HepG2 (cell line): ENCODE data around the gene NABP2. TPM values are rescaled to one million over a fixed set of nuclear protein-coding genes. Genes with fewer than 3 reads are reported as not detected.
A peak's percentile ranks its signal among the peaks of the same experiment; 100 is the strongest.

Source experiments
- CCDC6 ChIP-seq: sonication (generic); formaldehyde crosslinking; IDR thresholded peaks from 2 replicates; pipeline ENCODE4 v1.8.1; 2022; ENCODE audit warnings: mild to moderate bottlenecking, missing genetic modification reagents, moderate library complexity
- FOXJ3 ChIP-seq: sonication (generic); formaldehyde crosslinking; IDR thresholded peaks from 2 replicates; pipeline ENCODE4 v1.4.0; 2020; ENCODE audit warnings: missing genetic modification reagents, mild to moderate bottlenecking, borderline replicate concordance
- MAZ ChIP-seq, 2 experiments: sonication (generic) in 1 of 2; formaldehyde crosslinking in 1 of 2; IDR thresholded peaks; 2 replicates each; pipeline versions ENCODE4 v1.5.0 to v1.6.1; 2012 to 2020; ENCODE audit warnings: low read depth in 2 of 2, mild to moderate bottlenecking in 2 of 2, borderline replicate concordance in 1 of 2, improper control_type of control experiment in 1 of 2, low read length in 1 of 2, missing genetic modification reagents in 1 of 2, moderate library complexity in 1 of 2
- NFATC3 ChIP-seq: sonication (generic); formaldehyde crosslinking; IDR thresholded peaks from 2 replicates; pipeline ENCODE4 v1.5.1; 2020; ENCODE audit warnings: mild to moderate bottlenecking, missing genetic modification reagents
- PPARG ChIP-seq: conservative IDR thresholded peaks from 2 replicates; pipeline ENCODE4 v1.6.1; 2016; ENCODE audit warnings: missing biosample characterization, missing genetic modification reagents
- SRF ChIP-seq: IDR thresholded peaks from 2 replicates; pipeline ENCODE4 v1.6.1; 2011; ENCODE audit warnings: mild to moderate bottlenecking, low read depth, low read length, moderate library complexity
- SRY ChIP-seq: sonication (generic); formaldehyde crosslinking; IDR thresholded peaks from 2 replicates; pipeline ENCODE4 v1.8.0; 2022; ENCODE audit warnings: mild to moderate bottlenecking, missing genetic modification reagents
- ZFP90 ChIP-seq: sonication (generic); formaldehyde crosslinking; IDR thresholded peaks from 2 replicates; pipeline ENCODE4 v1.8.0; 2022; ENCODE audit warnings: missing genetic modification reagents, mild to moderate bottlenecking, inconsistent platforms, borderline replicate concordance
- ZNF10 ChIP-seq: sonication (generic); formaldehyde crosslinking; IDR thresholded peaks from 2 replicates; pipeline ENCODE4 v1.4.0; 2020; ENCODE audit warnings: mild to moderate bottlenecking, low read depth, missing genetic modification reagents, borderline replicate concordance
- ZNF275 ChIP-seq: sonication (generic); formaldehyde crosslinking; IDR thresholded peaks from 2 replicates; pipeline ENCODE4 v1.8.0; 2022; ENCODE audit warnings: missing genetic modification reagents, mild to moderate bottlenecking, inconsistent platforms, borderline replicate concordance
- ZNF280B ChIP-seq: sonication (generic); formaldehyde crosslinking; IDR thresholded peaks from 2 replicates; pipeline ENCODE4 v1.5.0; 2020; ENCODE audit warnings: missing genetic modification reagents, mild to moderate bottlenecking, borderline replicate concordance
- ZNF331 ChIP-seq: sonication (generic); formaldehyde crosslinking; IDR thresholded peaks from 2 replicates; pipeline ENCODE4 v1.4.0; 2020; ENCODE audit warnings: missing genetic modification reagents
- ZNF414 ChIP-seq: sonication (generic); formaldehyde crosslinking; IDR thresholded peaks from 2 replicates; pipeline ENCODE4 v1.5.0; 2020; ENCODE audit warnings: missing genetic modification reagents
- ZNF441 ChIP-seq: sonication (generic); formaldehyde crosslinking; IDR thresholded peaks from 2 replicates; pipeline ENCODE4 v1.7.0; 2021; ENCODE audit warnings: missing genetic modification reagents, borderline replicate concordance
- ZNF557 ChIP-seq: sonication (generic); formaldehyde crosslinking; IDR thresholded peaks from 2 replicates; pipeline ENCODE4 v1.4.0; 2020; ENCODE audit warnings: missing genetic modification reagents
- ZNF710 ChIP-seq: sonication (generic); formaldehyde crosslinking; IDR thresholded peaks from 2 replicates; pipeline ENCODE4 v1.5.0; 2020; ENCODE audit warnings: mild to moderate bottlenecking, missing genetic modification reagents, borderline replicate concordance
- polyA plus RNA-seq, 8 experiments: library from polyadenylated mRNA; depleted of rRNA in 3 of 8; stranded (reverse) in 7 of 8; unstranded in 1 of 8; fragments of >200 nt; fragmentation: Illumina TruSeq in 4 of 8; extraction: Trizol in 4 of 8; gene quantifications; 2 replicates each; pipeline versions ENCODE4 v1.2.1 to v1.2.3, GENCODE V29; 2011 to 2016; ENCODE audit warnings: low read depth in 4 of 8, missing spikeins in 1 of 8, mixed read lengths in 1 of 8; ENCODE audit not compliant: insufficient read depth in 1 of 8
- total RNA-seq, 5 experiments: library from RNA; depleted of rRNA; stranded (reverse); fragments of >200 nt; fragmentation: Illumina TruSeq; extraction: Trizol; gene quantifications; 2 replicates each; pipeline ENCODE4 v1.2.3, GENCODE V29; 2016; ENCODE audit warnings: low read depth in 1 of 5
- TF ChIP-seq, protein P1 (sequence below): sonication (generic); formaldehyde crosslinking; IDR thresholded peaks from 2 replicates; pipeline ENCODE4 v1.4.0; 2020; ENCODE audit warnings: missing genetic modification reagents, borderline replicate concordance

NABP2 gene
- total and polyA plus RNA-seq, 2 of the 13 experiments (the other 11 are each of a cell fraction or from before 2014, with no cell fraction given), result 33.2 to 35.5 TPM

DNA sequence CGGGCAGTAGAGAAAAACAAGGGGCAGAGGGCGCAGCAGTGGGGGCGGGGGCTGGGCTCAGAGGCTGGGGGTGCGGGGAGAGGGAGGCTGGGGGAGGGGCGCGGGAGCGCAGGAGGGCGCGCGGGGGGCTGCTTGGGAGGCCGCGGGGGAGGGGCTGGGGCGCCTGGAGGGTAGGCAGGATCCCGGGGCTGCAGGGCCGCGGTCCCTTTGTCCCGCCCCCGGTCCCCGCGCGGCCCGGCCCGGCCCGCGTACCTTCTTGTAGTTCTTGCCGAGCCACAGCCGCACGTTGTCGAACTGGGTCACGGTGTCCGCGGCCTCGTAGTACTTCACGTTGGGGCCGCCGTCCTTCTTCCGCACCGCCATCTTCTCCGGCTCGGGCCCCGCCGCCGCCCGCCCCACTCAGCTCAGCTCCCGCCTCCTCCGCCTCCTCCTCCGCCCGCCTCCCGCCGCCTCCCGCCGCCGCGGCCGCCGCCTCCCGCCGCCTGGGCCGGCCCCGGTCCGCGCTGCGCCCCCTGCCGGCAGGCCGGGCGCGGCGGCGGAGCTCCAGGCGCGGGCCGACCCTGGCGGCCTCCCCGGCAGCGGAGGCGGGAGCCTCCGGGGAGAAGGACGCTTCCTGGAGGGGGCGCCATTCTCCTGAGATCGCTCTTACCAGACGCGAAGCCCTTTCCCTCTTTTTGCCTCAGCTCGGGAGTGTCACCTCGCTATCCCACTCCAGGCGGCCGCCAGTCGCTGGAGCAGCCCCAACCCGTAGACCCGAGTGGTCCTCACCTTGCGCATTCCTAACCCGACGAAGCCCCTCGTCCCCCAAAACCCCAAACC is 34.8 kb upstream of the NABP2 start, which contains the start of gene SMARCC2 (continued):
- TF ChIP-seq ZNF275 (CRISPR knock-in tag) (0 out of 2 replicates have a peak, but pooled peaks have one; percentile 6), ZNF10 (no peak), ZNF331 (CRISPR knock-in tag) (peak; percentile 20; the same call in 1 of the 2 replicates), NFATC3 (no peak), ZNF441 (CRISPR knock-in tag) (no peak), ZNF280B (0 out of 2 replicates have a peak, but pooled peaks have one; percentile 26), ZNF710 (CRISPR knock-in tag) (0 out of 2 replicates have a peak, but pooled peaks have one; percentile 47), CCDC6 (no peak; the same call in 1 of the 2 replicates), ZNF414 (CRISPR knock-in tag) (0 out of 2 replicates have a peak, but pooled peaks have one; percentile 9), SRY (CRISPR knock-in tag) (0 out of 2 replicates have a peak, but pooled peaks have one; percentile 59), MAZ (IDR thresholded peaks at IDR 0.05; ENCODE audit: borderline replicate concordance, low read depth, low read length) (peak; percentile 95), MAZ (CRISPR knock-in tag; IDR thresholded peaks at IDR 0.05; ENCODE audit: low read depth) (no peak; the same call in 1 of the 2 replicates), PPARG (CRISPR knock-in tag) (no peak), FOXJ3 (CRISPR knock-in tag) (no peak), ZNF557 (CRISPR knock-in tag) (no peak), ZFP90 (CRISPR knock-in tag) (0 out of 2 replicates have a peak, but pooled peaks have one; percentile 18), SRF (no peak)
- TF ChIP-seq, protein P1, sequence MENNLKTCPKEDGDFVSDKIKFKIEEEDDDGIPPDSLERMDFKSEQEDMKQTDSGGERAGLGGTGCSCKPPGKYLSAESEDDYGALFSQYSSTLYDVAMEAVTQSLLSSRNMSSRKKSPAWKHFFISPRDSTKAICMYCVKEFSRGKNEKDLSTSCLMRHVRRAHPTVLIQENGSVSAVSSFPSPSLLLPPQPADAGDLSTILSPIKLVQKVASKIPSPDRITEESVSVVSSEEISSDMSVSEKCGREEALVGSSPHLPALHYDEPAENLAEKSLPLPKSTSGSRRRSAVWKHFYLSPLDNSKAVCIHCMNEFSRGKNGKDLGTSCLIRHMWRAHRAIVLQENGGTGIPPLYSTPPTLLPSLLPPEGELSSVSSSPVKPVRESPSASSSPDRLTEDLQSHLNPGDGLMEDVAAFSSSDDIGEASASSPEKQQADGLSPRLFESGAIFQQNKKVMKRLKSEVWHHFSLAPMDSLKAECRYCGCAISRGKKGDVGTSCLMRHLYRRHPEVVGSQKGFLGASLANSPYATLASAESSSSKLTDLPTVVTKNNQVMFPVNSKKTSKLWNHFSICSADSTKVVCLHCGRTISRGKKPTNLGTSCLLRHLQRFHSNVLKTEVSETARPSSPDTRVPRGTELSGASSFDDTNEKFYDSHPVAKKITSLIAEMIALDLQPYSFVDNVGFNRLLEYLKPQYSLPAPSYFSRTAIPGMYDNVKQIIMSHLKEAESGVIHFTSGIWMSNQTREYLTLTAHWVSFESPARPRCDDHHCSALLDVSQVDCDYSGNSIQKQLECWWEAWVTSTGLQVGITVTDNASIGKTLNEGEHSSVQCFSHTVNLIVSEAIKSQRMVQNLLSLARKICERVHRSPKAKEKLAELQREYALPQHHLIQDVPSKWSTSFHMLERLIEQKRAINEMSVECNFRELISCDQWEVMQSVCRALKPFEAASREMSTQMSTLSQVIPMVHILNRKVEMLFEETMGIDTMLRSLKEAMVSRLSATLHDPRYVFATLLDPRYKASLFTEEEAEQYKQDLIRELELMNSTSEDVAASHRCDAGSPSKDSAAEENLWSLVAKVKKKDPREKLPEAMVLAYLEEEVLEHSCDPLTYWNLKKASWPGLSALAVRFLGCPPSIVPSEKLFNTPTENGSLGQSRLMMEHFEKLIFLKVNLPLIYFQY, result peak; percentile 70
